HG02678 (cell line): ENCODE results near the gene CDK11A.
"Not testable (repeated sequence)": the region's sequence is repeated elsewhere in the genome, so short reads cannot be mapped to it uniquely, and the experiment has no call there.

Experiments used
- ATAC-seq: cut with Tn5 transposase; IDR thresholded peaks from one replicate; pipeline ENCODE4 v1.9.1; 2021; ENCODE audit warnings: mild to moderate bottlenecking, moderate library complexity; ENCODE audit not compliant: unreplicated experiment

The CDK11A gene

GRCh38 chr1:1726088-1726487 is 1.9 kb upstream of the CDK11A start:
- ATAC-seq: not testable (repeated sequence)

GRCh38 chr1:1721201-1721600 is 3.0 kb downstream of the CDK11A start:
- ATAC-seq: no peak

DNA sequence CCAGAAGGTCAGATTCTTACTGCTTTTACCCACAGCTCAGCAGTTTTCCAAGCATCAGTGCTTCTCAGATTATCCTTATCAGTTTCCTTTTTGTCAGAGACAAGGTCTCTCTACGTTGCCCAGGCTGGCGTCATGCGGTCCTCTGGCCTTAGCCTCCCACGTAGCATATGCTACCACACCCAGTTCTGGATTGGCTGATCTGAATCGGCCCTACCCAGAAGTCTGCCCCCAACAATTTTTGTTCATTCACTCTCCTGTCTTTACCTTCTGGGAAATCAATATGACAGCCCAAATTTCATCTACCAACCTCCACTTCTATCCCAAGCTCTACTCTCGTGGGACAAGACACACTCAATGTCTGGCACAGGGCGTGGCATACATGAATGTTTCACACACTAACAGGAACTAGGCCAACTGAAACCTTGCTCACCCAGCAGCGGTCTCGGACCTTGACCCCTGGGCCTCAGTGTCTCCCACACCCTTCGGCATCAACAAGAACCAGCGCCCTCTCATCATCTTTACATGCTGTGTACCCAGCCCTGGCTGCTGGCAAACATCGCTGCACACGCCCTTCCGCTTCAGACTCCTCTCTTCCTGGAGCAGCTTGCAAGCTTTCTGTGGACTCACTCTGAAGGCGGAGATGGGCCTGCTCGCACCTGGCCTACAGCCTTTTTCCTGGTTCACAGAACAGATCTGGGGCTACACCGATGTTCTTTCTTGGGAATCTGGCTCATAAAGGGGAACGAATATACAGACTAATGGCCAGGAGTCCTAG is 8.9 kb downstream of the CDK11A start:
- not testable (repeated sequence) for ATAC-seq

GRCh38 chr1:1707897-1708296 is 16.3 kb downstream of the CDK11A start:
- not testable (repeated sequence) for ATAC-seq

- ATAC-seq: not testable (repeated sequence)
Observed at GRCh38 chr1:1707241-1707640, 16.9 kb downstream of the CDK11A start.

GRCh38 chr1:1705623-1706022 is 18.5 kb downstream of the CDK11A start:
- ATAC-seq: not testable (repeated sequence)

DNA sequence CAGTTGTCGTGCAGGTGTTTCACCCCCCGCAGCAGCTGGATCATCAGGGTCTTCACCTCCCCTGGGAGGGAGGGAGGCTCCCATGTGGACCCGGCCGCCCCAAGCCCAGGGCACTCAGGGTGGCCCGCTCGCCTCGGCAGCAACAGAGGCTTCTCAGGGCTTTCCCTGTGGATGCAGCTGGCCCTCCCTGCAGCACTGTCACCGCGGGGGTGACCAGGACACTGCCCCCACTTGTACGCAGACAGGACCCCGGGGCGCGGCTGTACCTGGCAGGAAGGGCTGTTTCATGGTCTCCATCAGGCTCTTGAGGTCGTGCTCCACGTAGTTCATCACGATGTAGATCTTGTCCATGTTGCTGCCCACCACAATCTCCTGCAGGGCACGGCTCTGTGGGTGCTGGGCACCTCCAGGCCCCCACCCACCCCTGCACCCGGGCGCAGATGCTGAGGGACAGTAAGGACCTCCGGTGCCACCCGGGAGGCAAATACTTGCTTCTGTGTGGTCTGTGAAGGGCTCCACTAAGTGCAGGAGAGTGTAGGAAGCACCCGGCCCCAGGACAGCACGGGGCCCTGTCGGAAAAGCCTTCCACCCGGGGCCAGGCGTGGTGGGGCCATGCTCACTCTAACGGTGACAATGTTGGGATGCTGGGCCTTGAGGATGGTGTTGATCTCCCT is 19.7 kb downstream of the CDK11A start:
- not testable (repeated sequence) for ATAC-seq

- no peak for ATAC-seq
Observed at GRCh38 chr1:1703796-1704195, 20.4 kb downstream of the CDK11A start.

GRCh38 chr1:1702506-1702905 is 21.7 kb downstream of the CDK11A start:
- ATAC-seq: not testable (repeated sequence)

- not testable (repeated sequence) for ATAC-seq
Observed at GRCh38 chr1:1700557-1700956, 23.6 kb downstream of the CDK11A start.

DNA sequence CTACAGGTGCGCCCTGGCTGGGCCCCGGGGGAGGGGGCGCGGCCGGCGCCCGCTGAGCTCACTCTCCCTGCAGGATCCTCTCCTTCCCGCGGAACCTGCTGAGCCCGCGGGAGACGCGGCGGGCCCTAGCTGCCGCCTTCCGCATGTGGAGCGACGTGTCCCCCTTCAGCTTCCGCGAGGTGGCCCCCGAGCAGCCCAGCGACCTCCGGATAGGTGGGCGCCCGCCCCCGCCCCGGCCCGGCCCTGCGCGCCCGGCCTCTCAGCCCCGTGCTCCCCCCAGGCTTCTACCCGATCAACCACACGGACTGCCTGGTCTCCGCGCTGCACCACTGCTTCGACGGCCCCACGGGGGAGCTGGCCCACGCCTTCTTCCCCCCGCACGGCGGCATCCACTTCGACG is 24.1 kb downstream of the CDK11A start:
- not testable (repeated sequence) for ATAC-seq

GRCh38 chr1:1699061-1699460 is 25.1 kb downstream of the CDK11A start:
- not testable (repeated sequence) for ATAC-seq

- ATAC-seq: not testable (repeated sequence)
Observed at GRCh38 chr1:1697358-1698183, 26.6 kb downstream of the CDK11A start.

DNA sequence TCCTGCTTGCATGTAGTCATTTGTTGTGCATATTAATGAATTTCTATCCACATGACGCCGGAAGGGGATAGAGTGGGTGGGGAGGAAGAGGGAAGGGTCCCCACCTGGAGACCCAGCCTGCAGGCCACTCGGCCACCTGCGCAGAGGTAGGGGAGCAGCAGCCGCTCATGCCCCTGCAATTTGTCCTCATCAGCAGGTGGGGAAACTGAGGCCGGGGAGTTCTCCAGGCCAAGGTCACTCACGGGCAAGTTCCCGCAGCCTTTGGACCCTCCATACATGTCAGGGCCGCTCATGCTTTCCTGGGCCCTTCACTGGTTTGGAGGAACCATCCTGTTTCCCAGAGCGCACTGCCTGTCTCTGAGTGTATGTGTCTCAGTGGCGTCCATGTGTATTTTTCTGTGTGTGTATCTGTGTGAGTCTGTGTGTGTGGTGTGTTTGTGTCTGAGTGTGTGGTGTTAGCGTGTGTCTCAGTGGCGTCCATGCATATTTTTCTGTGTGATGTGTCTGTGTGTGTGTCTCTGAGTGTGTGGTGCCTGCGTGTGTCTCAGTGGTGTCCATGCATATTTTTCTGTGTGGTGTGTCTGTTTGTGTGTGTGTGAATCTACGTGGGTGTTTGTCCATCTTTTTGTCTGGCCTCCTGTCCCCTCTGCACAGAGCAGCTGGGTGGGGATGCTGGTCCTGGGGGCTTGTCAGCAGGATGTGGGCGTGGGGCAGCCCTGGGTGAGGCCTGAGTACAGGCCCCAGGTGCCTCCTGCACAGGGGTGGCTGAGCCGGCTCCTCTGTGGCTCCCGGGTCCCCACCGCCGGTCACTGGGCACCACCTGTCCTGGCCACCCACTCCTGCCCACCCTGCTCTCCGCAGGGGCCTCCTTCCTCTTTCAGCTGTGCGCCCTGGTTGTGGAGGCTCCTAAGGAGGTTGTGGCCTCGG is 27.5 kb downstream of the CDK11A start:
- ATAC-seq: not testable (repeated sequence)

GRCh38 chr1:1692714-1693647 is 31.2 kb downstream of the CDK11A start, which contains the start of gene SLC35E2B:
Gene SLC35E2B, minus strand, starts transcription at chr1:1692795. Its CDS starts 16,096 bp downstream, at chr1:1676699.
- ATAC-seq: peak; percentile 76

DNA sequence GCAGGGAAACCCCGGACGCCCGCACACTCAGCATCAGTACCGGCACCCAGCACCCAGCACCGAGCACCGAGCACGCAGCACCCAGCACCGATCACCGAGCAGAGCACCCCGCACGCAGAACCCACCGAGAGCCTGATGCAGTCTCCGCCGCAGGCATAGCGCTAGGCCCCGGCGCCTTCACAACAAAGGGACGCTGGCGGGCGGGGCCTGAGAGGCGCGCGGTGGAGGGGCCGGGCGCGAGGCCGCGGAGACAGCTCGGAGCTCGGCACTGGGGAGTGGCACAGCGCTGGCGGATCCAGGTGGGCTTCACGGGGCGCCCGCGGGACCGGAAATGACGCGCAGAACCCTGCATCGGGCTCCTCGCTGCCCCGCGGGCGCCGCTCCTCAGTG is 31.8 kb downstream of the CDK11A start:
- ATAC-seq: peak; percentile 36

DNA sequence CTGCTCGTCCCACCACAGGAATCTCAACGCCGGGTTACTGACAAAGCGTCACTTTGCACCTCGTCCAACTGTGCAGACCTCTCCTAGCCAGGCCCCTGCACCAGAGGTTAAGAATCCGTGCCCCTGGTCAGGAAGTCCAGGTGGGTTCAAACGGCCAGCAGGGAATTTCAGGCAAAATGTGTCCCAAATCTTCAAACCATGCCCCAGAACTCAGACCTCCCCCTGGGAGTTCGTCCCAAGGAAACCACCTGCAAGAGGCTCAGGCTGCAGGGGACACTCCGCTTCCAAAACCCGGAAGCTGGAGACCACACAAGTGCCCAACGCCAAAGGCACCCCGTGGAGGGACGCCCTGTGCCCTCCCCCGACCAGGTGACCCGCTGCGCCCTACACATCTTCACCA is 32.7 kb downstream of the CDK11A start:
- ATAC-seq: not testable (repeated sequence)

DNA sequence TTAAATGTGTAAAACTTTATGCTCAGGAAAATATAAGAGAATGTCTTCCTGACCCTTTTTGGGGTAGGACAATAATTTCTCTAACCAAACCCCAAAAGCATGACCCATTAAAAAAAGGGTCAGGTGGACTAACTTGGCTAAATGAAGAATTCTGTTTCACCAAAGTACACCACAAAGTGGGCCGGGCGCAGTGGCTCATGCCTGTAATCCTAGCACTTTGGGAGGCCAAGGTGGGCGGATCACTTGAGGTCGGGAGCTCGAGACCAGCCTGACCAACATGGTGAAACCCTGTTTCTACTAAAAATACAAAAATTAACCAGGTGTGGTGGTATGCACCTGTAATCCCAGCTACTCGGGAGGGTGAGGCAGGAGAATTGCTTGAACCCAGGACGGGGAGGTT is 34.6 kb downstream of the CDK11A start:
- not testable (repeated sequence) for ATAC-seq

- ATAC-seq: no peak
Observed at GRCh38 chr1:1687846-1688245, 36.3 kb downstream of the CDK11A start.
